Spleen (tissue), 11 donors: ENCODE results near the gene ZNF148. TPM values are rescaled to one million over a fixed set of nuclear protein-coding genes. Genes with fewer than 3 reads are reported as not detected.

Experiments
- DNase-seq: peaks from one replicate; pipeline ENCODE4 v3.0.0-alpha.2; 2020
- H3K27ac ChIP-seq, 8 donors: fragments of 200-600 bp; sonication (generic) in 7 of 8; 1 replicate in 4 of 8; 2 replicates in 4 of 8; pipeline versions ENCODE4 v1.5.0 to v1.8.0; 2016 to 2021; ENCODE audit warnings: inconsistent platforms in 4 of 8, mild to moderate bottlenecking in 4 of 8, moderate library complexity in 1 of 8
- H3K27me3 ChIP-seq, 7 donors: fragments of 200-600 bp; sonication (generic) in 6 of 7; replicated peaks in 1 of 7; 1 replicate in 4 of 7; 2 replicates in 3 of 7; pipeline versions ENCODE4 v1.5.0 to v1.8.0; 2016 to 2021; ENCODE audit warnings: inconsistent platforms in 3 of 7, mild to moderate bottlenecking in 1 of 7
- H3K36me3 ChIP-seq, 6 donors: fragments of 200-600 bp; sonication (generic) in 5 of 6; 1 replicate in 4 of 6; 2 replicates in 2 of 6; pipeline versions ENCODE4 v1.5.0 to v1.8.0; 2016 to 2021; ENCODE audit warnings: inconsistent platforms in 2 of 6
- H3K4me1 ChIP-seq, 6 donors: fragments of 200-600 bp; sonication (generic) in 5 of 6; 1 replicate in 3 of 6; 2 replicates in 3 of 6; pipeline versions ENCODE4 v1.5.0 to v1.8.0; 2016 to 2021; ENCODE audit warnings: inconsistent platforms in 3 of 6
- H3K4me3 ChIP-seq, 8 donors: fragments of 200-600 bp; sonication (generic) in 7 of 8; 1 replicate in 4 of 8; 2 replicates in 4 of 8; pipeline versions ENCODE4 v1.5.0 to v1.8.0; 2016 to 2021; ENCODE audit warnings: inconsistent platforms in 4 of 8, mild to moderate bottlenecking in 4 of 8, moderate library complexity in 2 of 8
- H3K9me3 ChIP-seq, 8 donors: fragments of 200-600 bp; sonication (generic) in 7 of 8; 1 replicate in 4 of 8; 2 replicates in 4 of 8; pipeline versions ENCODE4 v1.5.0 to v1.8.0; 2016 to 2021; ENCODE audit warnings: inconsistent platforms in 4 of 8
- CTCF ChIP-seq, 11 experiments: fragments of 200-600 bp in 7 of 11; fragments of 450-650 bp in 4 of 11; sonication (generic) in 4 of 11; IDR thresholded peaks in 8 of 11; conservative IDR thresholded peaks in 3 of 11; 1 replicate in 7 of 11; 2 replicates in 4 of 11; pipeline versions ENCODE4 v1.4.0 to v1.8.0; 2016 to 2021; ENCODE audit warnings: antibody characterized with exemption in 11 of 11, inconsistent platforms in 4 of 11, mild to moderate bottlenecking in 1 of 11
- POLR2A ChIP-seq, 3 donors: fragments of 450-650 bp; IDR thresholded peaks; one replicate each; pipeline ENCODE4 v1.5.1; 2017; ENCODE audit warnings: antibody characterized with exemption in 3 of 3, mild to moderate bottlenecking in 1 of 3
- POLR2AphosphoS5 ChIP-seq, 3 donors: sonication (generic); formaldehyde crosslinking; IDR thresholded peaks; one replicate each; pipeline ENCODE4 v1.5.1; 2017; ENCODE audit warnings: antibody characterized with exemption in 3 of 3
- WGBS, 5 donors: extraction: QIAGEN DNeasy Blood & Tissue Kit in 3 of 5; methylation state at CpG; one replicate each; pipeline versions ENCODE4 v1.1.5 to v1.1.7; 2013 to 2018; 5-methylcytosine and 5-hydroxymethylcytosine counted together
- intact Hi-C: fragments of 100-400 bp; cut with DNase I; formaldehyde crosslinking; loops from one replicate; pipeline ENCODE4 v1.15.0; 2023; ENCODE audit warnings: low total_unique reads
- polyA plus RNA-seq, 3 donors: library from polyadenylated mRNA; stranded (reverse); fragments of 200-250 nt; gene quantifications; one replicate each; pipeline ENCODE4 v1.2.1, GENCODE V29; 2013
- total RNA-seq, 7 donors: library from RNA; depleted of rRNA in 3 of 7; stranded (reverse); fragments of >200 nt in 3 of 7; fragmentation: NEBNext Ultra II Directional in 4 of 7; extraction: Animal tissue kit (Norgen Biotek cat#: 25700) in 4 of 7; gene quantifications; one replicate each; pipeline versions ENCODE4 v1.1.0 to v1.2.1, GENCODE V29; 2016 to 2021
- donor health status: healthy with polysubstance abuse.
- donor health status: DM: no; HTN: no; CAD: no; lungs with moderate emphysema.
- donor health status: DM: no; HTN: no; CAD: no.
- donor health status: Bipolar disorder and iron deficiency.
- donor health status: healthy.
- donor health status: DM: no; HTN: no; CAD: no.
- donor health status: DM: yes; HTN: yes; CAD: no.

The ZNF148 gene
- total and polyA plus RNA-seq, 10 donors: 4.1 to 66.0 (median 39.0) TPM

GRCh38 chr3:125351814-125352456, 23.2 kb downstream of the ZNF148 start:
- Histone ChIP-seq H3K27me3 (no peaks in the 10 kb centered on the region), H3K36me3 (no peaks in the 10 kb centered on the region), H3K27ac (peak overlapping the region in 1 of 8 donors; percentile 7), H3K4me1 (peaks cover 7 to 99% (median 60%) of the 10 kb centered on the region in 6 donors), H3K9me3 (peaks cover 0 to 1% (median 0%) of the 10 kb centered on the region in 8 donors), H3K4me3 (no peak overlapping the region)
- intact Hi-C loops: no loop called here
- no peak for TF ChIP-seq POLR2AphosphoS5 (IDR thresholded peaks at IDR 0.05)
- no peak for TF ChIP-seq POLR2A (IDR thresholded peaks at IDR 0.05)
- TF ChIP-seq CTCF (IDR thresholded peaks at IDR 0.05 in 8 of 11, conservative IDR thresholded peaks at IDR 0.05 in 3 of 11): no peak
- DNase-seq: no peak
- 67 to 75% (median 69%) methylated on average over 2 of the region's 2 CpGs for WGBS, 5 donors

DNA sequence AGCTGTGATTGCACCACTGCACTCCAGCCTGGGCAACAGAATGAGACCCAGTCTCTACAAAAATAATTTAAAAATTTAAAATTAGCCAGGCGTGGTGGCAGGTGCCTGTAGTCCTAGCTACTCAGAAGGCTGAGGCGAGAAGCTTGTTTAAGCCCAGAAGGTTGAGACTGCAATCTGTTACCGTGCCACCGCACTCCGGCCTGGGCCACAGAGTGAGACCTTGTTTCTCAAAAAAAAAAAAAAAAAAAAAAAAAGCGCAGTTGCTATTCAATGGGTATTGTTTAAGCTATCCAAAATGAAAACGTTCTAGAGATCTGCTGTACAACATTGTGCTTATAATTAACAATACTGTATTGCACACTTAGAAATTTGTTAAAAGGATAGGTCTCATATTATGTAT, 24.0 kb downstream of the ZNF148 start:
- TF ChIP-seq CTCF (IDR thresholded peaks at IDR 0.05 in 8 of 11, conservative IDR thresholded peaks at IDR 0.05 in 3 of 11) (no peak), POLR2A (IDR thresholded peaks at IDR 0.05) (no peak), POLR2AphosphoS5 (IDR thresholded peaks at IDR 0.05) (no peak)

GRCh38 chr3:125350597-125350996, 24.5 kb downstream of the ZNF148 start:
- H3K4me1 ChIP-seq: peaks cover 0 to 86% (median 47%) of the 10 kb centered on the region in 6 donors
- WGBS, 5 donors: 61 to 89% (median 66%) methylated on average over 5 of the region's 5 CpGs

More for the DNA sequence above, 24.0 kb downstream of the ZNF148 start:
- peaks cover 0 to 9% (median 2%) of the 10 kb centered on the region in 8 donors for H3K9me3 ChIP-seq
- peak overlapping the region in 3 of 8 donors; percentile 30 to 59 (median 37) for H3K27ac ChIP-seq
- H3K4me3 ChIP-seq: no peak overlapping the region
- intact Hi-C loops: no loop called here
- H3K27me3 ChIP-seq: no peaks in the 10 kb centered on the region
- peaks cover under 1 to 91% (median 52%) of the 10 kb centered on the region in 6 donors for H3K4me1 ChIP-seq
- WGBS, 5 donors: 71 to 88% (median 84%) methylated on average over 7 of the region's 7 CpGs
- DNase-seq: no peak
- H3K36me3 ChIP-seq: no peaks in the 10 kb centered on the region

More at GRCh38 chr3:125350597-125350996, 24.5 kb downstream of the ZNF148 start:
- Histone ChIP-seq H3K36me3 (no peaks in the 10 kb centered on the region), H3K4me3 (no peak overlapping the region), H3K9me3 (peaks cover 0 to 14% (median 8%) of the 10 kb centered on the region in 8 donors), H3K27me3 (no peaks in the 10 kb centered on the region), H3K27ac (peak overlapping the region in 3 of 8 donors; percentile 30 to 59 (median 37))
- TF ChIP-seq POLR2AphosphoS5 (IDR thresholded peaks at IDR 0.05) (no peak), CTCF (IDR thresholded peaks at IDR 0.05 in 8 of 11, conservative IDR thresholded peaks at IDR 0.05 in 3 of 11) (no peak), POLR2A (IDR thresholded peaks at IDR 0.05) (no peak)
- intact Hi-C loops: no loop called here
- no peak for DNase-seq
